Measurements from ENCODE around the gene GRK4.
"Not testable (repeated sequence)": the region's sequence is repeated elsewhere in the genome, so short reads cannot be mapped to it uniquely, and the experiment has no call there.

GRK4 gene

DNA sequence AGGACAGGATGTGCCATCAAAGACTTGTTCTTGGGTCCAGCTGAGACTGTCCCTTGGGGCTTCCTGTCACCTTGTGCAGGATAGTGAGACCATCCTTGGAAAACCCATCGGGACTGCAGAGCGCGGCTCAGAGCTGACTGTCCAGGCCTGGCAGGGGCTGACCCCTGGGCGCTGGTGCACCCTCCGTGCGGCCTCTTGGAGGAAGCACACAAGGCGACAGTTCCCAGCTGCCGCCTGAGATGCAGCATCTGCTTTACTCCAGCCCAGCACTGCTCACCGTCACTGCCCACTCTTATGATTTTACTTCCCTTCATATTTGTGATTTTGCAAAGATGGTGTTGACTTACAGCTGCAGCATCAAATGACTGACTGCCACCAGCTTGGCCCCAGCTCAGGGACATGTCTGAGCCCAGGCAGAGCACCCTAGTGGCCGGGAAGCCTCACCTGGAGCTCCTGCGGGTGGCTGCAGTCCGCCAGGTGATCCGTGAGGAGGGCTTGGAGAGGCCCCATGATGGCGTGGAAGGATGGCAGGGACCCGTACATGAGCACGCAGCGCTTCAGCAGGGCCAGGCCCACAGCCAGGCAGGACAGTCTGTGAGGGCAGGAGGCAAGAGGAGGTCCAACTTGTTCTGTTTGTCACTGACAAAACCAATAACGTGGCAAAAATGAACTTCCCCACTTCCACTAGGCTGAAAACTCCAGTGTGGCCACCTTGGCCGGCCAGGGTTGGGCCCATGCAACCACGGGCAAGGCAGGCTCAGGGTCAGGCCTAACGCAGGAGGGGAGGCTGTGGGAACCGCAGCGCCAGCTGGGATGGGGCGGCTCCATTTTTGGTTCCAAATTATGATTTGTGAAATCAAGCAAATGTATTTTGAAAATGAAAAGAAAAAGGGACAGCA, 22.0 kb upstream of the GRK4 start:
- DNase-seq (ENCODE audit: low read depth) = no peak

DNA sequence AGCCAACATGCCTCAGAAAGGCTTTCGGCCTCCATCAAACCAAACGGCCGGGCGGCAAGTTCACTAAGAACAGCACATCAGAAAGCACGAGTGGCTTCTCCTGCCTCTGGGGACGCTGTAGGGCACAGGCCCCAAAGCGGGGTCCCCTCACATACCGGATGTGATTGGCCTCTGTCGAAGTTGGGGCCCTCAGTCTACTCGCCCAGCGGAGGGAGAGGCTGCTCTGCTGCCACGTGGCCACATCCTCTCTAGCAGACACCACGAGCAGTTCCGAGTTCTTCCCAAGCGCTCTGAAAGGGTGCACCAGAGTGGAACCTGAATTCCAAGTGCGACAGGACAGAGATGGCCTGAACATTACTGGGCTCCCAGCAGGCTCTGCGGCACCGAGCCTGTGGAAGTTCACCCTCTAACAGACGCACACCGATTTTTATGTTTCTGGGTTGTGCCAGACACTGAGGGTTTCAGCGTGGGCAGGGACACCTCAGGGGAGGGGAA, 21.3 kb upstream of the GRK4 start:
- DNase-seq (ENCODE audit: low read depth) = no peak

DNA sequence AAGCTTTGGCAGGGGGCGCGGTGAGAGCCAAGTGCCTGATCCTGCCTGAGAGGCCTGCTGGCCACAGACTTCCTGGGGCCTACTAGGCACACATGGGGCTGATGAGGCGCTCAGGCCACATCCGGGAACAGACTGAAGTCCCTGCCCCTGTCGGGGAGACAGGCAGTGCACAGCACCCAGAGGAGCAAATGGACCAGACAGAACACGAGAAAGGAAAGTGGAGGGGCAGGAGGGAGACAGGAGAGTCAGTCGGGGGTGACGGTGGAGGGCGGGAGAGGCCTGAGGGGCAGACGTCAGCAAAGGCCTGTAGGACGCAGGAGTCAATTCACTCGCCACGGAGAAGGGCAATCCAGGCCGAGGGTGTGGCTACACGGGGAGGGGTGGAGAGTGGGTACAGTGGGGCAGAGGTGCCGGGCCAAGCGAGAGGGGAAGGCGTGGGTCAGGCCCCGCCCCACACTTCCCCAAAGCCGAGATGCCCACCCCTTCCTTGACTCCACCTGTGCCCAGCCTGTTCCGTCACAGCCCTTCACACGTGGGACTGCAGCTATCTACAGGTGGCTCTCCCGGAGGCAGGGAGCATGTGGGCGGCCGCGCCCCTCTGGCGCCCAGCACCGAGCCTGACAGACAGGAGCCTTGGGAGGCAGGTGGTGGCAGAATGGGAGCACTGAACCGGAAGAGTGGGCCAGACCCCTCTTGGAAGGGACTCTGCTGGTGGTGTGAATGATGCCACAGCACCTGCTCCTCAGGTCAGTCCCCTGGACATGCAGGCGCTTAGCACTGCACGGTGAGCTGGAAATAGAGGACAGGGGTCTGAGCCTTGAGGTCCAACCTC, 20.6 kb upstream of the GRK4 start:
- DNase-seq (ENCODE audit: low read depth) = no peak

DNA sequence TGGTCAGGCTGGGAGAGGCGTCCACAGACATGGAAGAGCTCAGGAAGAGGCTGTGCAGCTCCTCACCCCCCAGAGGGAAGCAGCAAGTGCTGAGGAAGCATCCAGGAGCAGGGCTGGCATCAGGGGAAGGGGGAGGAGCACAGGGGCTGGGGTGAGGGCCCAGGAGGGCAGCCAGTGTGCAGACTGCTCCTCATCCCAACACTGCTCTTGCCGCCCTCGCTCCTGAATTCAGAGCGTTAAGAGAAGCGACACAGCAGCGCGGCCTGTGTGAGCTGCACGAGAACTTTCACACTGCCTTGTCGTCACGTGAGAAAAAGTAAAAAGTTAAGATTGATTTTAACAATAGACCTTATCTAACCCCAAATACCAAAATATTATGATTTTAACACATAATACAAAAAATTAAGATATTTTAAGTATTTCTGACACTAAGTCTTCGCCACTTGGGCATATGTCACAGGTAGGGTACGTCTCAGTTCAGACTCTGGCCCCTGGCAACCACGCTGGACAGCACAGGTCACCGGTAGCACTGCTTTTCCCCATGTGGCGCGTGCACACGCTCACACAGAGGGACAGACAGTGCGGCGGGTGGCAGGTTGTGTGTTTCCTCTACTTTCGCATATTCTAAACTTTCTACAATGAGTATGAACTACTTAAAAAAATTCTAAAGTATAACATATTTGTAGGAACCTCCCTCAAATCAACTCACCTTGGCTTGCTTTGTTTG, 19.8 kb upstream of the GRK4 start:
- DNase-seq (ENCODE audit: low read depth) = no peak

DNA sequence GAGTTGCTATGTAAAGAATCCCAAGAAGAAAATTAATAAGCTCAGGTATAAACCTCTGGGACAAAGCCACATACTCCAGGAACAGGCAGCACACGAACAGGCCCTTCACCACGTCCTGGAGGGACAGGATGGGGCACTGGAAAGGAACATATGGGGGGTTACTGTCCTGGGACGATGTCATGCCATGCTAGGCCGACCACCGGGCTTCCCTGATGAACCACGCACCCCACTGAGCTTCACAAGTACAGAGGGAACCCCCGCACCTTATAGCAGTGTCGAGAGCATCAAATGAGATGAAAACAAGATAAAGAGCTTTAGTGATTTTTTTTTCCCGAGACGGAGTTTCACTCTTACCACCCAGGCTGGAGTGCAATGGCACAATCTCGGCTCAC, 19.3 kb upstream of the GRK4 start:
- no peak for DNase-seq (ENCODE audit: low read depth)

DNA sequence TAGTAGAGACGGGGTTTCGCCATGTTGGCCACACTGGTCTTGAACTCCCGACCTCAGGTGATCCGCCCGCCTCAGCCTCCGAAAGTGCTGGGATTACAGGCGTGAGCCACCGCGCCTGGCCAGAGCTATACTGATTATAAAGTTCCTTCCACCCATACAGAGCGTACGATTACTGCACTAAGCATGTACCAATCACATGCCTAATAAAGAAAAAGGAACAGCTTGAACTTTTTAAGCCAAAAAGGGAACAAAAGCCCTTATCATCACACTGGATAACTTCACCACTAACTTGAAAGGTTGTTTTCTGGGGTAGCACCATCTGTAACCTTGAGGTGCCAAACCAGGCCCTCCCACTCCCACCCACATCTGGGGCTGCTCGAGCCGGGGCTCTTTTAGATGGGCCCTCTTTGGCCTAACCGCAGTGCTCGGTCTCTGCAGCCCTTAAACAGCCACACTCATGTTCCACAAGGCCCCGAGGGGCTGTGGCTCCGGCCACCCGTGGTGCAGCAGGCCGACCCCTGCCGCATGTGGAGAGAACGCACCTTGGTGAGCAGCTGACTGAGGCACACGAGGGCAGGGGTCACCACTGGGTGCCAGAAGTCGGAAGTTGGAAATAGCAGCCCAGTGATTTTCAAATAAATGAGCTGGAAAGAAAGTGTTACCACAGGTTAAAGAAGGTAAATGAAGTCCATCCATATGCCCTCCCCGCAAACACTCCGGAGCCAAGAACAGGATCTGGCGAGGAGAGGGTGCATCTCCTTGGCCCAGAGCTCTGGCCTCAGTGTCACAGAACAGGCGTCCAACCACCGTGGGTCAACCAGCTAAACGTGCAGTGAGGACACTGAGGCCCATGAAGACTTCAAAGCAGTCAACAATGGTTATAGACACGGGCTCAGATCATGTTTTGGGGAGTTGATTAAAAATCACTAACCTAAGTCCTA, 18.5 kb upstream of the GRK4 start:
- no peak for DNase-seq (ENCODE audit: low read depth)

DNA sequence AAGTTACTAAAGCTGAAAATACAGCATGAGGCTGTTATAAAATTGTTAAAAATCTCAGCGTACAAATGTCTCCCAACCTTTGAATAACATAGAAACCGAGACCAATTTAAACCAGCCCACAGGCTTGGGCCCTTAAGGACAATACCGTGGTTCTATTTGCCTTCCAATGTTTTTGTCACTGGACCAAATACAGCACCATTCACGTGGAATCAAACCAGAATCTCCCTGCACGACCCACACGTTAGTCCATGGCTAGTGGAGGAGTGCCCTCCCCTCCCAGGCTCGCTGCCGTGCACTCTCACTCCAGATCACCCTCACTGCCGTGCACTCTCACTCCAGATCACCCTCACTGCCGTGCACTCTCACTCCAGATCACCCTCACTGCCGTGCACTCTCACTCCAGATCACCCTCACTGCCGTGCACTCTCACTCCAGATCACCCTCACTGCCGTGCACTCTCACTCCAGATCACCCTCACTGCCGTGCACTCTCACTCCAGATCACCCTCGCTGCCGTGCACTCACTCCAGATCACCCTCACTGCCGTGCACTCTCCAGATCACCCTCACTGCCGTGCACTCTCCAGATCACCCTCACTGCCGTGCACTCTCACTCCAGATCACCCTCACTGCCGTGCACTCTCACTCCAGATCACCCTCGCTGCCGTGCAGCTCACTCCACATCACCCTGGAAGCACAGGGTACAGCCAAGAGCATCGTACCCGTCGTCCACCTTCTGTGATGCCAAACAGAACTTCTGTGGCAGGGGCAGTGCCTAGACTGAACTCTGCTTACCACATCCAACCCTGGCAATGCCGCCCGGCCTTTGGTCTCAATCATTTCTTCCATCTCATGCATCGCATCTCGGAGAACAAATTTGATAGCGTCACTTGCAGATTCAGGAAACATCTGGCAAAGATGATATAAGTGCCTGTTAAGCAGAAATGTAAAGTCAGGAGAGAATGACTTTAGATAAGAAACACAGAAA, 17.5 kb upstream of the GRK4 start:
- DNase-seq (ENCODE audit: low read depth) = not testable (repeated sequence)

DNA sequence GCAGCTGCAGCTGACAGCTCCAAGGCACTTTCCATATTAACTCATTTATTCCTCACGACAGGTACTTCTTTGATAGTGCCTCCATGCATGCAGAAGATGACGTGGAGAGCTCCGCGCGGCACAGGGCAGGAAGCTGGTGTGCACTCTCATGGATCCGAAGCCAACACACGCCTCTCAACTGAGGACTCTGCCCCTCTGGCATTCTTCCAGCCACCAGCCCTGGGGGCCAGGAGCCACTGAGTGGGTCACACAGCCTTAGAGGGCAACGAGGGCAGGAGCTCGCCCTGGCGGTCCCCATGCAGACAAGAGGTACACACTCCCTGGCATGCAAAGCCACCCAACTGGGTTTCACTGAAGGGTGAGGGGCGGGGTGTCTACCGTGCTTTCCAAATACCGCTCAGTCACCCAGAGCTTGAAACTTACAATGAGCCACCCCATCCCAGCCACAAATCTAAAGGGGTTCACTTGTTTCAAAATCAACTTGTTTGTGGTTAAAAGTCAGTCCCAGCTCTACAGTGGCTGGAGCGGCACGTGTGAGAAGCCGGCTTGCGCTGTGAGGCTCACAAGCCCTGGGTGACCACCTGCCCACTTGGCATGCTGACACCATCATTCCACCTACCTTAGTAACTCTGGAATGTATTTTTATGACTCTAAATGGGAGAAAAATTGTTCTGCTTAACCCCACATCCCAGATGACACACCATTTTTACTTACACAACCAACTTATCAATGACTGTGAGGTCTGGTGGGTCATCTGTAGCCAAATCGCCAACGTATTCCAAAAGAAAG, 16.4 kb upstream of the GRK4 start:
- DNase-seq (ENCODE audit: low read depth) = peak; percentile 32

DNA sequence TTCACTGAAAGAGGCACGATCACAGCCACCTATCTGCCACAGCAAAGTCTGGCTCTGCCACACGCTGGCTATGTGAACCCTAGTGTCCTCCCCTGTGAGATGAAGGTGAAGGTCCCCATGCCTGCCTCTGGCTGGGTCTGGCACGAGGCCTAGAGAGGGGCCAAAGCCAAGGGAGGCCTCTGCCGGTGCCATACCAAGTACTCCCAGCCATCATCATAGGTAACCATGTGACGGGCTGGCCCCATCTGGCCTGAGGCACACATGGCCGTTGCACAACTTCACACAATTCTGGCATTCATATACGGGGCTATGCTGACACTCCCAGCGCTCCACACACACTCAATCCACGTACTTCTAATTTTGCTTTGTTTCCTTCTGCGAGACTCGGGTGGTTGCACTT, 15.4 kb upstream of the GRK4 start:
- no peak for DNase-seq (ENCODE audit: low read depth)

DNA sequence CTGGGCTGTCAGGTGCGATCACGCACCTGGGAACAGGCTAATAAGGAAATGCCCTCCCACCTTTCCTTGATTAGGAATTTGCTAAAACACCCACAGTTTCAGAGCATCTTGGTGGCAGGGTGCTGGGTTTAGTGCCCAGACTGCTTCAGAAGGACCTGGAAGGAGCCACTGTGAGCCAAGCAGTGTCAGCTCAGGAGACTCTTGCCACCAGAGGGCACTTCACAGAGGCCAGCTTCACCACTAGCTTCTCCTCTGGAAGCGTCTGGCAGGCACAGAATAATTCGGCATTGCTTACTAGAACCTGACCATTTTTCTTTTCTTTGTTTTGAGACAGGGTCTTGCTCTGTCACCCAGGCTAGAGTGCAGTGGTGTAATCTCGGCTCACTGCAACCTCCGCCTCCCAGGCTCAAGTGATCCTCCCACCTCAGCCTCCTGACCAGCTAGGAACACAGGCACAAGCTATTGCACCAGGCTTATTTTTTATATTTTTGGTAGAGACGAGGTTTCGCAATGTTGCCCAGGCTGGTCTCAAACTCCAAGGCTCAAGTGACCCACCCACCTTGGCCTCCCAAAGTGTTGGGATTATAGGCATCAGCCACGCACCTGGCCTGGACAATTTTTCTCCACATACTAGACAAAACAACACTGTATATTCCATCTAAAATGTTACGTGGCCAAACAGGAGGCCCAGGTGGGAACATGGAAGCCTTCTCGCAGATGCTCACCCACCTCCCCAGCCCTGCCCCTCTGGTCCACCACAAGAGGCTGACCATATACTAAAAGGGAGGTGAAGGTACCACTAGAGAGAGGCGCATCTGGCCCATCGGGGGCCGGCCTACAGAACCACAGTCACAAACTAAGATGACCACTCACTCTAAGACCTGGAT, 14.2 kb upstream of the GRK4 start:
- no peak for DNase-seq (ENCODE audit: low read depth)

DNA sequence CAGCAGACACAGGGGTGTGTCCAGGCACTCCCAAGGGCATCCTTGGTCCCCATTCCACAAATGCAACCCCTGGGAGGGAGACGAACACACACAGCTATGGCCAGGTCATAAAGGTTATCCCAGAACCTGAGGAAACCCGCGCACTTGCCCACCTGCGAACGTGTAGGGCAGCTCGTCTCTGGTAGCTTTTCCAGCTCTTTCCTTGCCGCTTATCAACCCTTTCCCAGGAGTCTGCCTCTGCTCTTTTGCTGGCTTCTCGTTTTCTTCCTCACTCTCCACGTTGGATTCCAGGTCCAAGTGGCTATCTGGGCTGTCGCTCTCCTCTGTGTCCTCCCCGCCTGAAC, 13.6 kb upstream of the GRK4 start:
- no peak for DNase-seq (ENCODE audit: low read depth)

DNA sequence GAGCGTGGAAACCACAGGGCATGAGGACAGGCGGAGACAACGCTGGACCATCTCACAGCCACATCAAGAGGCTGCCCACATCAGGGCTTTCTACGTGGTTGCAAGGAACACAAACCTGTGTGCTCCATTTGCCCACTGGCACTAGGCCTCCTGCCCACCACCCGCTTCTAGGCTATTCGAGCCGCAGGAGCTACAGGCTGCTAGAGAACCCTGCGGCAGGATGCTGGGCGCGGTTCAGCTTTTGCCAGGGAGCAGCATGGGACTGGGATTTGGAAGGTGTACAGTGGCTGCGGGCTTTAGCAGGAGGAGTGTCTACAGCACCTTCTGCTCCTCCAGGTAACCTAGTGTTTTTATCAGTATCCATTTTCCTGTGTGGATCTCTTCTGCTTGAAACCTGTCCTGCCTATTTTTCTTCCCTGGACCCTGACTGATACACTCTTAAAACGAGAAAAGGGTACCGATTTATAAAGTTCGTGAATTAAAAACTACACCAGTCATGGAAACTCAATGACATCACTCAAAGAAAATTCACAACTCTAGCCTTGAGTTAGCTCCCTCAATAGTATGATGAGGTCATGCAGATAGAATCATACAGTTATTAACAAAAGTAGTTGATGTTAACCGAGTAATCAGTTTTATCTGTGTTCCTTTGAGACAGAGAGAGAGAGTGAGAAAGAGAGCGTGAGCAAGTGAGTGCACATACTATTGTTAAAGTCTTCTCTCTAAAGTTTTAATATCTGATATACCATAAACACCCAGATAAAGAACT, 13.0 kb upstream of the GRK4 start:
- peak; percentile 69 for DNase-seq (ENCODE audit: low read depth)

DNA sequence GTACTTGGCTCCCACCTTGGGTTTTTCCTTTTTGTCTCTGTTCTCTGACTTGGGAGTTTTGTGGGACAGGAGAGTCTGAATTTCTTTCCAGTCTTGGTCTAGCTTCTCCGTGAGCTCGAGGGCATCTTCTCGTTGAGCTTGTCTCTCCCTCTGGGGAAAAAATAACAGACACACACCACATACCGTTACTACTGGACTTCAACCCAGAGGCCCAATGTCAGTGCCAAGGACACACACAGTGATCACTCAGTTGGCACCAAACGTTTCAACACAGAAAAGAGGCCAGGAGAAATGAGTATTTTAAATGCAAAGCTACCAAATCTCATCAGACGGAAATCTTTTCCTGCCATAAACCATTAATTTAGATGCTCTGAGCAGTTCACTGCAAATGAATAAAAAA, 9.9 kb upstream of the GRK4 start:
- DNase-seq (ENCODE audit: low read depth) = no peak

DNA sequence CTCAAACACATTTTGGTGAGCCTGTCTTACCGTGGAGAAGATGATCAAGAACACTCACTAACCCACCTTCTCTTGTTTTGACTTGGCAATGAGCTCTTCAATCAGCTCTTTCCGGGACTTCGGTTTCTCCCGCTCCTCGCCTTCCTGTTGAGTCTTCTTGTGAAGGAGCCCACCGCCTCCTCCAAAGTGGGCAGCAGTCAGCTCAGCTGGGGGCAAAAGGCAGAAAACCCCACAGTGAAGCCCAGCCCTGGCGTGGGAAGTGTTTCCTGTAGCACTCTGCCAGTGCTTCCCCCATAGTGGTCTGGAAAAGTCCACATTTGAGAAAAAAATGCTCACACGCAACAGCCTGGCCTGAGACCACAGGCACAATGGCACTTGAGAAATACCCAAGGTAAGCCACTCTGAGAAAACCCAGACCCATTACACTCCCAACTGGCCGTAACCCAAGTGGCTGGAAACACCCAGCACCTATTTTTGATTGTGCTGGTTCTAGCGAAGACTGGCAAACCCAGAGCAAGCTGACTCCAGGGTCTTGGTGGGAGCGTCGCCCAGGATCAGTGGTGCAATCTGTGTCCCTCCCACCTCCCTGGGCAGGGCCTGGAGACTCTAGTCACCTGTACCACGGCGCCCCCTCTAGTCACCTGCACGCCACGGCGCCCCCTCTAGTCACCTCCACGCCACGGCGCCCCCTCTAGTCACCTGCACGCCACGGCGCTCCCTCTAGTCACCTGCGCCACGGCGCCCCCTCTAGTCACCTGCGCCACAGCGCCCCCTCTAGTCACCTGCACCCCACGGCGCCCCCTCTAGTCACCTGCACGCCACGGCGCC, 8.8 kb upstream of the GRK4 start:
- peak; percentile 42 for DNase-seq (ENCODE audit: low read depth)

DNA sequence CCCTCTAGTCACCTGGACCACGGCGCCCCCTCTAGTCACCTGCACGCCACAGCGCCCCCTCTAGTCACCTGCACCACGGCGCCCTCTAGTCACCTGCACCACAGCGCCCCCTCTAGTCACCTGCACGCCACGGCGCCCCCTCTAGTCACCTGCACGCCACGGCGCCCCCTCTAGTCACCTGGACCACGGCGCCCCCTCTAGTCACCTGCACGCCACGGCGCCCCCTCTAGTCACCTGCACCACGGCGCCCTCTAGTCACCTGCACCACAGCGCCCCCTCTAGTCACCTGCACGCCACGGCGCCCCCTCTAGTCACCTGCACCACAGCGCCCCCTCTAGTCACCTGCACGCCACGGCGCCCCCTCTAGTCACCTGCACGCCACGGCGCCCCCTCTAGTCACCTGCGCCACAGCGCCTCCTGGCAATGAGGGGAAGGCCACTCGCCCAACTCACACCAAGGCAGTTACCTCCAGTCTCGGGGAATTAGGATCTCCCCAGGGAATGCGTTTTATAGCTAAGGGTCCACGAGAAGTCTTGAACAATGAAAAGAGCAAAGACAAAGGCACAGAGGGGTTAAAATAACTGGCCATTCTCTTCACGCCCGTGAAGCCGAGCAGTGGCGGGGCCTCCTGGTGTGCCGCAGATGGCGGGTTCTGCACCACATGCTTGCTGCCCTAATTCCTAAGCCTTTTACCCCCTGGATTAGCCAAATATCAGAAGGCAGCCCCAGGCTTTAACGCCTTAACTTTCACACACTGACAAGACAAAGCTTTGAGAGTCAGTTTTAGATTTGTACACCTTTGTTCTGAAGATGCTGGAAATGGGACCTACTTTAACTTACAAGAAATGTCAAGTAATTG, 8.0 kb upstream of the GRK4 start:
- DNase-seq (ENCODE audit: low read depth) = not testable (repeated sequence)

DNA sequence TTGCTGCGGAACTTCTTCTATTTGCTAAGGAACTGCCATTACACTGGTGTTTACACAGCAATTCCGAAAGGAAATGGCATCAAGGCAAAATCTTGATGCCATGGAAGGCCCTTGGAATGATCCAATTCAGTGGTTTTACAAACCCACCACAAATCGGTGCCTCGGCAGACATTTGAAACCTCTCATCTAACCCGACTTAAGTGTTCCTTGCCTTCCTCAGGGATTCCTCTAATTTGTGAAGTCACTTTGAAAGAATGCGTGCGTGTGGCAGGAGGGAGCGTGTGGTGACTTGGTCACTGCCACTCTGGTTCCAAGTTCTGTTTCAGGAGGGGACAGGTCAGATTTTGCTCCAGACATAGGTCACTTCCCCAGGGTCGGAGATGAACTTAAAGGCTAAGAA, 4.9 kb upstream of the GRK4 start:
- DNase-seq (ENCODE audit: low read depth) = no peak
